ACC112 (cell line): Measurements from ENCODE around the gene SNTG2.

Experiments
- H2AFZ ChIP-seq: fragments of 200-600 bp; sonication (generic); one replicate; pipeline ENCODE4 v1.6.0; 2017; ENCODE audit warnings: antibody characterized with exemption, low read length; ENCODE audit not compliant: unreplicated experiment
- H3K27ac ChIP-seq: fragments of 200-600 bp; sonication (generic); 2 replicates; pipeline ENCODE4 v1.5.1; 2014; ENCODE audit warnings: low read depth, mild to moderate bottlenecking, antibody characterized with exemption, low read length, moderate library complexity
- H3K27me3 ChIP-seq: fragments of 200-600 bp; sonication (generic); 2 replicates; pipeline ENCODE4 v1.6.1; 2014; ENCODE audit warnings: mild to moderate bottlenecking, antibody characterized with exemption, low read length, moderate library complexity, mixed read lengths; ENCODE audit not compliant: insufficient read depth
- H3K36me3 ChIP-seq: fragments of 200-600 bp; sonication (generic); 2 replicates; pipeline ENCODE4 v1.6.1; 2016; ENCODE audit warnings: mild to moderate bottlenecking, antibody characterized with exemption, low read length, moderate library complexity, mixed read lengths; ENCODE audit not compliant: insufficient read depth
- H3K4me1 ChIP-seq: fragments of 200-600 bp; sonication (generic); one replicate; pipeline ENCODE4 v1.6.1; 2016; ENCODE audit warnings: low read length, mixed read lengths; ENCODE audit not compliant: insufficient read depth, unreplicated experiment, control insufficient read depth
- H3K4me3 ChIP-seq: fragments of 200-600 bp; sonication (generic); 2 replicates; pipeline ENCODE4 v1.5.1; 2014; ENCODE audit warnings: mild to moderate bottlenecking, low read depth, low read length
- H3K79me2 ChIP-seq: fragments of 200-600 bp; sonication (generic); one replicate; pipeline ENCODE4 v1.6.0; 2016; ENCODE audit warnings: low read length; ENCODE audit not compliant: control insufficient read depth, unreplicated experiment, insufficient read depth

Gene SNTG2

GRCh38 chr2:1415501-1415900 is 464.9 kb downstream of the SNTG2 start:
- no peaks in the 10 kb centered on the region for H3K79me2 ChIP-seq
- H3K36me3 ChIP-seq, result no peaks in the 10 kb centered on the region
- H3K27ac ChIP-seq, result no peak overlapping the region
- no peak overlapping the region for H2AFZ ChIP-seq
- no peaks in the 10 kb centered on the region for H3K4me1 ChIP-seq
- H3K4me3 ChIP-seq, result no peak overlapping the region
- no peaks in the 10 kb centered on the region for H3K27me3 ChIP-seq
